IPS-15b (cell line): Measurements from ENCODE around the gene MPDU1.

Experiments used
- H3K27me3 ChIP-seq: one replicate; pipeline ENCODE4 v1.6.1; 2013; ENCODE audit warnings: low read length; ENCODE audit not compliant: control insufficient read depth, insufficient read depth
- H3K36me3 ChIP-seq: one replicate; pipeline ENCODE4 v1.6.1; 2013; ENCODE audit warnings: low read length; ENCODE audit not compliant: control insufficient read depth, insufficient read depth
- H3K4me1 ChIP-seq: one replicate; pipeline ENCODE4 v1.6.1; 2013; ENCODE audit warnings: mild to moderate bottlenecking, low read length; ENCODE audit not compliant: control insufficient read depth, insufficient read depth
- H3K4me3 ChIP-seq: one replicate; pipeline ENCODE4 v1.5.1; 2013; ENCODE audit warnings: low read depth, low read length
- H3K9ac ChIP-seq: one replicate; pipeline ENCODE4 v1.6.1; 2013; ENCODE audit warnings: low read depth, mild to moderate bottlenecking, low read length
- H3K9me3 ChIP-seq: one replicate; pipeline ENCODE4 v1.6.1; 2013; ENCODE audit warnings: mild to moderate bottlenecking, low read length; ENCODE audit not compliant: control insufficient read depth, insufficient read depth

Gene MPDU1

DNA sequence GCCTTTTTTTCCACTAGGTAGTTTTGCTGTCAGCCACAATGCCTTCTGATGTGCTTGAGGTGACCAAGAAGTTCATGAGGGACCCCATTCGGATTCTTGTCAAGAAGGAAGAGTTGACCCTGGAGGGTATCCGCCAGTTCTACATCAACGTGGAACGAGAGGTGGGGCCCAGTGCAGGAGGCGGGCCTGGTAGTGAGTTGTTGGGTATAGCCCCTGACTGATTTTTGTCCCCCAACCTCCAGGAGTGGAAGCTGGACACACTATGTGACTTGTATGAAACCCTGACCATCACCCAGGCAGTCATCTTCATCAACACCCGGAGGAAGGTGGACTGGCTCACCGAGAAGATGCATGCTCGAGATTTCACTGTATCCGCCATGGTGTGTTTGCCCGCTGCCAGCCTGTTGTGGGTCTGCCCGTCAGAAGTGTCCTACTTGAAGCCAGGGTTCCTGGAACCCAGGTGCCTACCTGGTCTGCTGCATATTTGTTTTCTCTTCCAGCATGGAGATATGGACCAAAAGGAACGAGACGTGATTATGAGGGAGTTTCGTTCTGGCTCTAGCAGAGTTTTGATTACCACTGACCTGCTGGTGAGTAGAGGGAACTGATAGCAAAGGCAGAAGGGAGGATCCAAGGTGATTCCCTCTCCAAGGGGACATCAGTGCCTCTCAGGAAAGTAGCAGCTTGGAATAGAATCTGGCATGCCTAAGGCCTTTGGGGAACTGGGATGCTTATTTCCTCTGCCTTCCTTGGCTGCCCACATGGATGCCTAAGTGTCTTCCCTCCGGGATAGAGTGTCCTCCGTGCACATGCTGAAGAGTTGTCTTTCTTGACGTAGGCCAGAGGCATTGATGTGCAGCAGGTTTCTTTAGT is 6.1 kb upstream of the MPDU1 start:
- H3K36me3 ChIP-seq: peaks cover 54% of the 10 kb centered on the region

DNA sequence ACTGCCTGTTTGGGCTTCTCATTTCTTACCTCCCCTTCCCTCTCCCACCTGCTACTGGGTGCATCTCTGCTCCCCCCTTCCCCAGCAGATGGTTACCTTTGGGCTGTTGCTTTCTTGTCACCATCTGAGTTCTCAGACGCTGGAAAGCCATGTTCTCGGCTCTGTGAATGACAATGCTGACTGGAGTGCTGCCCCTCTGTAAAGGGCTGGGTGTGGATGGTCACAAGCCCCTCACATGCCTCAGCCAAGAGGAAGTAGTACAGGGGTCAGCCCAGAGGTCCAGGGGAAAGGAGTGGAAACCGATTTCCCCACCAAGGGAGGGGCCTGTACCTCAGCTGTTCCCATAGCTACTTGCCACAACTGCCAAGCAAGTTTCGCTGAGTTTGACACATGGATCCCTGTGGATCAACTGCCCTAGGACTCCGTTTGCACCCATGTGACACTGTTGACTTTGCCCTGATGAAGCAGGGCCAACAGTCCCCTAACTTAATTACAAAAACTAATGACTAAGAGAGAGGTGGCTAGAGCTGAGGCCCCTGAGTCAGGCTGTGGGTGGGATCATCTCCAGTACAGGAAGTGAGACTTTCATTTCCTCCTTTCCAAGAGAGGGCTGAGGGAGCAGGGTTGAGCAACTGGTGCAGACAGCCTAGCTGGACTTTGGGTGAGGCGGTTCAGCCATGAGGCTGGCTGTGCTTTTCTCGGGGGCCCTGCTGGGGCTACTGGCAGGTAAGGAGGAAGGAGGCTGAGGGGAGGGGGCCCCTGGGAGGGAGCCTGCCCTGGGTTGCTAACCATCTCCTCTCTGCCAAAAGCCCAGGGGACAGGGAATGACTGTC is 4.4 kb upstream of the MPDU1 start, which contains the start of gene CD68:
Gene CD68, plus strand, starts transcription at position 638 of the 833 bp plus-strand sequence. Its CDS starts 40 bp downstream, at position 678.
- no peaks in the 10 kb centered on the region for H3K27me3 ChIP-seq
- peaks cover 4% of the 10 kb centered on the region for H3K4me1 ChIP-seq
- H3K36me3 ChIP-seq: peaks cover 43% of the 10 kb centered on the region
- no peaks in the 10 kb centered on the region for H3K9me3 ChIP-seq
- no peak within 1 kb of the TSS for H3K4me3 ChIP-seq
- no peak within 1 kb of the TSS for H3K9ac ChIP-seq

More for the DNA sequence above, 6.1 kb upstream of the MPDU1 start:
- H3K9ac ChIP-seq: no peak overlapping the region
- H3K9me3 ChIP-seq: no peaks in the 10 kb centered on the region
- no peaks in the 10 kb centered on the region for H3K27me3 ChIP-seq
- peaks cover 3% of the 10 kb centered on the region for H3K4me1 ChIP-seq
- no peak overlapping the region for H3K4me3 ChIP-seq

DNA sequence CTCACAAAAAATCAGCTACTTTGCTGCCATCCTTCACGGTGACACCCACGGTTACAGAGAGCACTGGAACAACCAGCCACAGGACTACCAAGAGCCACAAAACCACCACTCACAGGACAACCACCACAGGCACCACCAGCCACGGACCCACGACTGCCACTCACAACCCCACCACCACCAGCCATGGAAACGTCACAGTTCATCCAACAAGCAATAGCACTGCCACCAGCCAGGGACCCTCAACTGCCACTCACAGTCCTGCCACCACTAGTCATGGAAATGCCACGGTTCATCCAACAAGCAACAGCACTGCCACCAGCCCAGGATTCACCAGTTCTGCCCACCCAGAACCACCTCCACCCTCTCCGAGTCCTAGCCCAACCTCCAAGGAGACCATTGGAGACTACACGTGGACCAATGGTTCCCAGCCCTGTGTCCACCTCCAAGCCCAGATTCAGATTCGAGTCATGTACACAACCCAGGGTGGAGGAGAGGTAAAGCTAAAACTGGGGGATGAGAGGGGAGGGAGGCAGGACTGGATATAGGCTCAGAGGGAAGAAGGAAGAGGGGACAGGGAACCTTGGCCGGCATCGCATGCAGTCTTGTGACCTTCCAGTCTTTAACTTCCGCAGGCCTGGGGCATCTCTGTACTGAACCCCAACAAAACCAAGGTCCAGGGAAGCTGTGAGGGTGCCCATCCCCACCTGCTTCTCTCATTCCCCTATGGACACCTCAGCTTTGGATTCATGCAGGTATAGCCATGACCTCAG is 3.6 kb upstream of the MPDU1 start:
- Histone ChIP-seq H3K9me3 (no peaks in the 10 kb centered on the region), H3K27me3 (no peaks in the 10 kb centered on the region), H3K36me3 (peaks cover 35% of the 10 kb centered on the region), H3K4me1 (peaks cover 4% of the 10 kb centered on the region), H3K9ac (no peak overlapping the region), H3K4me3 (no peak overlapping the region)

DNA sequence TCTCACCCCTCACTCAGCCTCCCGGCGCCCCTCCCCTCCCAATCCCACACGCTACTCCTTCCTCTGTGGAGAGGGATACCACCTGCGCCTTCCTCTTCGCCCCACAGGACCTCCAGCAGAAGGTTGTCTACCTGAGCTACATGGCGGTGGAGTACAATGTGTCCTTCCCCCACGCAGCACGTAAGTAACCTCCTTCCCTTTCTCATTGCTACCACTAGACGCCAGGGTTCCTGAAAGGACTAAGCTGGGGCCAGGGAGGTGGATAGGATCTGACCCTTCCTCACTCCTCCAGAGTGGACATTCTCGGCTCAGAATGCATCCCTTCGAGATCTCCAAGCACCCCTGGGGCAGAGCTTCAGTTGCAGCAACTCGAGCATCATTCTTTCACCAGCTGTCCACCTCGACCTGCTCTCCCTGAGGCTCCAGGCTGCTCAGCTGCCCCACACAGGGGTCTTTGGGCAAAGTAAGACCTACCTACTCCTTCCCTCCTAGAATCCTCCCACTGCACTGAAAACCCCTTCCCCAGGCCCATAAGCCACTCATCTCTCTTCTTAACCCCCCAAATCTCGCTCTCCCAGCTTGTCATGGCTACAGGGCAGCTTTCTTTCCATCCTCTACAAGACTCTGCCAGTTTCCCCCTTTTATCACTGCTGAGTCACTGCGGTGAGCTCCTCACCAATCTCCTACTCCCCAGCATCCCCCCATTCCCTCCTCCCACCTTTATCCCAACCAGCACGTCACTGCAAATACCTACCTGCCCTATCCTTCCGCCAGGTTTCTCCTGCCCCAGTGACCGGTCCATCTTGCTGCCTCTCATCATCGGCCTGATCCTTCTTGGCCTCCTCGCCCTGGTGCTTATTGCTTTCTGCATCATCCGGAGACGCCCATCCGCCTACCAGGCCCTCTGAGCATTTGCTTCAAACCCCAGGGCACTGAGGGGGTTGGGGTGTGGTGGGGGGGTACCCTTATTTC is 2.8 kb upstream of the MPDU1 start:
- Histone ChIP-seq H3K4me3 (no peak overlapping the region), H3K9ac (no peak overlapping the region), H3K4me1 (peaks cover 4% of the 10 kb centered on the region), H3K9me3 (no peaks in the 10 kb centered on the region), H3K36me3 (peaks cover 26% of the 10 kb centered on the region), H3K27me3 (no peaks in the 10 kb centered on the region)

DNA sequence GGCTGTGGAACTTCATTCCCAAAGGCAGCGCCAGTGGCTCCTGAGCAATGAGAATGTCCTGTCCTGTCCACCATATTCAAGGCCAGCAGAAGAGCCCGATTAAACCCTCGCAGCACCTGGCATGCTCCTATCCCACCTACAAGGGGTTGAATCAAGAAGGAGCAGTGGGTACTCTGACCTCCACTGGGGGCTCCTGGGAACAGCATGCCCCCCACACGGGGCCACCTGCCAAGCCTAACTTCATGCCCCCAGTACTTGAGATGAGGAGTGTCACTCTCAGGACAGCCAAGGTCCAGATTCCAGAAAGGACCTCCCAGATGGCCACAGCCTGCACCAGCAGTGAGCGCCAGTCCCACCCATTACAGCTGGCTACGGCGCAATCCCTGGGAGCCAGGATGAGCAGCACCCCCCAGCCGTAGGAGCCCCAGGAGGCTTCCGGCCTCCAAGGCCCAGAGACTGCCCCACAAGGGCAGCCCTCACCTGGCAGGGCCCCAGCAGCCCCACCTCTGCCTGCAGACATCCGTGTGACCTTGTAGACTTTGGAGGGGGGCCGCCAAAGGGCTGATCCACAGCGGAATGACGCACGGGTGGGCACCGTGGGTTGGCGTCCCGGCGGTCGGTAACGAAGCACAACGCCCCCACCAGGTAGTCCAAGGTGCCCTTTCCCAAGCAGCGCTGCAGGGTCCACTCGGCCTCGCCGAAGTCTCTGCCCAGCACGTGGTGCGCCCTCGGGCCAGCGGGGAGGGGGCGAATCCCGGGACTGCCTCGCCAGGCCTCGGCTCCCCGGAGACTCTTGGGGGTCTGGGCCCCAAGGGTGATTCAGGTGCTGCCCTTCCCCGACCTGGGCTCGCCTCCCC is 1.0 kb upstream of the MPDU1 start:
- Histone ChIP-seq H3K36me3 (peaks cover 20% of the 10 kb centered on the region), H3K9me3 (no peaks in the 10 kb centered on the region), H3K27me3 (no peaks in the 10 kb centered on the region), H3K4me3 (peak overlapping the region; percentile 96), H3K9ac (peak overlapping the region; percentile 100), H3K4me1 (peaks cover 5% of the 10 kb centered on the region)

DNA sequence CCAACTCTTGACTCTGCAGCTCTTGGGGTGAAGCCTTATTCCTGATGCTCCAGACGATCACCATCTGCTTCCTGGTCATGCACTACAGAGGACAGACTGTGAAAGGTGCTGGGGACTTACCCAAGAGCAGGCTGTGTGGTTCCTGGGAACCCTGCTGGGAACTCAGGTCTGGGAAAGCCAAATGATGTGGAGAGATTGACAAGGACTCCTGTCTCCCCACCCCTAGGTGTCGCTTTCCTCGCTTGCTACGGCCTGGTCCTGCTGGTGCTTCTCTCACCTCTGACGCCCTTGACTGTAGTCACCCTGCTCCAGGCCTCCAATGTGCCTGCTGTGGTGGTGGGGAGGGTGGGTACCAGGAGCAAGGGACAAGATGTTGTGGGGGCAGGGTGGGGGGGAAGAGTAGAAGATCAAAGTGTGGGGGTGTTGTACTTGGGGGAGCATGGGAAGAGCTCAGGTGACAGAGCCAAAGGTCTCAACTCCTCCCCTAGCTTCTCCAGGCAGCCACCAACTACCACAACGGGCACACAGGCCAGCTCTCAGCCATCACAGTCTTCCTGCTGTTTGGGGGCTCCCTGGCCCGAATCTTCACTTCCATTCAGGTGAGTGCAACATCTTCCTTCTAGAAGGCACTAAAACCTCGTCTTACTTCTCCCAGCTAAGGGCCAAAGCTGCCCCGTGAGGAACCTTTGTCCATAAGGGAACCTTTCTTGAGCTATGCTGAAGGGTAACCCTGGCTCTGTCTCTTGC is 3.2 kb downstream of the MPDU1 start:
- Histone ChIP-seq H3K4me1 (peaks cover 11% of the 10 kb centered on the region), H3K4me3 (peak overlapping the region; percentile 73), H3K36me3 (peaks cover 22% of the 10 kb centered on the region), H3K9me3 (no peaks in the 10 kb centered on the region), H3K27me3 (no peaks in the 10 kb centered on the region), H3K9ac (no peak overlapping the region)

DNA sequence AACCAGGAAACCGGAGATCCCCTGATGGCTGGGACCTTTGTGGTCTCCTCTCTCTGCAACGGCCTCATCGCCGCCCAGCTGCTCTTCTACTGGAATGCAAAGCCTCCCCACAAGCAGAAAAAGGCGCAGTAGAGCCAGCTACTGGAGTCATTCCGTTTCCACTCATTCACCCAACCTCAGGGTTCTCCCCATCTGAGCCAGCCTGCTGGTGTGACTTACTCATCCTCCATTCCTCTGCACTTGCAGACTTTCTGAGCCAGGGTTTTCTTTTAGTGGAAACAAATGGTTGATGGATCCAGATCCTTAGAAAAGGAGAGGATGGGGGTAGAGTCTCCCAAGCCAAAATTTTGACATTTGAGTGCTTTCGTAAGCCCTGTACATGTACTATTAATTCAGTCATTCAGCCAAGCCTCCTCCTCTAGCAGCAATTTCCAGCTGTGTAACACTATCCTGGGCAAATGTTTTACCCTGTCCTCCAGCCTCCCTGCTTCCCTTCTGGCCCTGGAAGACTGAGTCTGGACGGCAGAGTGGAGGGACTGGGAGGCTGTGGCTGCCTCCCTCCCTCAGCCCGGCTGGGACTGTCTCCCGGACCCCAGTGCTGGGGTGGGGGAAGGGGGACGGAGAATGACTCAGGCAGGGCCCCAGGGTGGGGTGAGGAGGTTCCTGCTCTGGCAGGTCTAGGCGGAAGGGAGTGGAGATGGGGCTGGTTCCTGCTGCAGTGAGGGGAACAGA is 3.9 kb downstream of the MPDU1 start:
- peaks cover 11% of the 10 kb centered on the region for H3K4me1 ChIP-seq
- no peaks in the 10 kb centered on the region for H3K27me3 ChIP-seq
- peak overlapping the region; percentile 73 for H3K4me3 ChIP-seq
- no peak overlapping the region for H3K9ac ChIP-seq
- peaks cover 29% of the 10 kb centered on the region for H3K36me3 ChIP-seq
- no peaks in the 10 kb centered on the region for H3K9me3 ChIP-seq

DNA sequence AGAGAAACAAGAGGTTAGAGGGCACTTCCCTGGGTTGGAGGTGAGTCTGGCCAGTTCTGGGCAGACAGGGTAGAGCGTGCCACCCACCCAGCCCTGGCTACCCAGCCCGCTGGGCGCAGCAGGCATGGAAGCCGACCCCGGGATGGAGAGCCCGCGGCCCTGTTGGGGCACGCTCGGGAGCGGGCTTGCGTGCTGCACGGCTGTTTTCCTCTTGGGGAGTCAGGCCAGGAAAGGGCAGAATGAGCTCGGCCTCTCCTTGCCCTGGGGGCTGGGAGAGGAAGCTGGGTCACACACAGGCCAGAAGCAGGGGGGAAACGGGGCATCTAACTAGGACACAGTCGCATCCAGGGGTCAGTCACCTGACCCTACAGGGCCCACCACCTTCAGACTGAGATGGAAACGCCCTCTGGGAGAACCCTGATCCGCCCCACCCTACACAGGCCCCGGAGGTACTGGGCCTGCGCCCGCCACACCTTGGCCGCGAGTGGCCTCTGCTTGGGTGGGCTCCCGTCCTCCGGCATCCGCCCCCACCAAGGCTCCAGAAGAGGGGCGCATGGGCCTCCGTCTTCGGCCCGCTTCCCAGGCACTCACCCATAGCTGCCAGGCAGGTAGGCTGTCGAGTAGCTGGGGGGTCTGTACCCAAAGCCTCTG is 5.0 kb downstream of the MPDU1 start:
- peak overlapping the region; percentile 73 for H3K4me3 ChIP-seq
- H3K27me3 ChIP-seq: no peaks in the 10 kb centered on the region
- peak overlapping the region; percentile 87 for H3K9ac ChIP-seq
- peaks cover 40% of the 10 kb centered on the region for H3K36me3 ChIP-seq
- H3K4me1 ChIP-seq: peaks cover 11% of the 10 kb centered on the region
- no peaks in the 10 kb centered on the region for H3K9me3 ChIP-seq
